Ovary (tissue), 9 donors: ENCODE measurements around the gene FOXP1. TPM values are rescaled to one million over a fixed set of nuclear protein-coding genes. Genes with fewer than 3 reads are reported as not detected.

Experiments used
- DNase-seq, 5 donors: peaks; one replicate each; pipeline ENCODE4 v3.0.0-alpha.2; 2019 to 2020
- H3K27ac ChIP-seq, 2 donors: fragments of 200-600 bp; one replicate each; pipeline versions ENCODE4 v1.5.1 to v1.8.0; 2019 to 2022
- H3K27me3 ChIP-seq: fragments of 200-600 bp; one replicate; pipeline ENCODE4 v1.8.0; 2022
- H3K36me3 ChIP-seq: fragments of 200-600 bp; sonication (generic); one replicate; pipeline ENCODE4 v1.5.1; 2019
- H3K4me1 ChIP-seq: one replicate; pipeline ENCODE4 v1.8.1; 2013; ENCODE audit warnings: mild to moderate bottlenecking, moderate library complexity; ENCODE audit not compliant: insufficient read depth
- H3K4me3 ChIP-seq: fragments of 200-600 bp; sonication (generic); one replicate; pipeline ENCODE4 v1.5.1; 2017
- H3K9me3 ChIP-seq, 2 donors: fragments of 200-600 bp in 1 of 2; sonication (generic) in 1 of 2; one replicate each; pipeline versions ENCODE4 v1.5.1 to v1.8.1; 2013 to 2019; ENCODE audit warnings: mild to moderate bottlenecking in 1 of 2, moderate library complexity in 1 of 2
- CTCF ChIP-seq, 3 donors: fragments of 450-650 bp in 2 of 3; fragments of 200-600 bp in 1 of 3; IDR thresholded peaks; one replicate each; pipeline versions ENCODE4 v1.5.1 to v1.8.0; 2016 to 2022; ENCODE audit warnings: antibody characterized with exemption in 3 of 3, mild to moderate bottlenecking in 1 of 3
- EP300 ChIP-seq: sonication (generic); formaldehyde crosslinking; IDR thresholded peaks from one replicate; pipeline ENCODE4 v1.6.1; 2017; ENCODE audit warnings: antibody characterized with exemption
- POLR2A ChIP-seq: fragments of 450-650 bp; IDR thresholded peaks from one replicate; pipeline ENCODE4 v1.6.1; 2017; ENCODE audit warnings: antibody characterized with exemption, mild to moderate bottlenecking, moderate library complexity
- WGBS, 3 donors: extraction: QIAGEN DNeasy Blood & Tissue Kit in 1 of 3; methylation state at CpG; one replicate each; pipeline versions ENCODE4 v1.1.5 to v1.1.7; 2013 to 2017; 5-methylcytosine and 5-hydroxymethylcytosine counted together
- intact Hi-C, 4 donors: fragments of 100-400 bp; cut with DNase I; formaldehyde crosslinking; loops; one replicate each; pipeline versions ENCODE4 v1.11.0 to v1.15.1; 2022 to 2023
- polyA plus RNA-seq, 2 donors: library from polyadenylated mRNA; stranded (reverse); fragments of 200-250 nt in 1 of 2; fragments of 350-450 nt in 1 of 2; fragmentation: Illumina TruSeq in 1 of 2; extraction: RNeasy Lipid Tissue Mini Kit (QIAGEN cat#74804) in 1 of 2; gene quantifications; one replicate each; pipeline ENCODE4 v1.2.3, GENCODE V29; 2013 to 2014
- total RNA-seq, 7 donors: library from RNA; depleted of rRNA in 2 of 7; stranded (reverse); fragments of >200 nt in 2 of 7; fragmentation: NEBNext Ultra II Directional in 3 of 7; extraction: Animal tissue kit (Norgen Biotek cat#: 25700) in 3 of 7; gene quantifications; one replicate each; pipeline versions ENCODE4 v1.1.0 to v1.2.4, GENCODE V29; 2016 to 2023
- donor health status: DM: no; HTN: no; CAD: no; lungs with moderate emphysema.
- donor health status: DM: no; HTN: no; CAD: no.
- donor health status: Bipolar disorder and iron deficiency.
- donor health status: DM: yes; HTN: yes; CAD: no.
- donor health status: DM: no; HTN: no; CAD: no.
- donor health status: DM: yes; HTN: yes; CAD: no.

Gene FOXP1
- total and polyA plus RNA-seq, 9 donors = 31.7 to 126 (median 114) TPM

DNA sequence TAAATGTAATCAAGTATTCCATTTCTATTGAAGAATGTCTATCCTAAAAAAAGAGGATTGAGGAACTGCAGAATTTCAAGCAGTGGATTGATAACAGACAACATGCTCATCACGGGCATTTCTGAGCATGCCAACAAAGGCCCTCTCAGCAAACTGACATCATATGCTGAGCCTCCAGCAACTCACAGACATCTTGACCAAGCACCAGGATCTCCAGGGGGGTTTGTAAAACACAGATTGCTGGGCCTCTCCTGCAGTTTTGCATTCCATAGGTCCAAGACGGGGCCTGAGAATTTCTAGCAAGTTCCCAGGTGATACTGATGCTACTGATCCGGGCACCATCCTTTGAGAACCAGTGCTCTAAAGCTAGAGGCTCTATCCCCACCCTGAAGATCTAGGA is 85.0 kb downstream of the FOXP1 start:
- H3K4me1 ChIP-seq = peaks cover 17% of the 10 kb centered on the region
- no peak overlapping the region for H3K27ac ChIP-seq
- DNase-seq = no peak
- no peak overlapping the region for H3K4me3 ChIP-seq
- TF ChIP-seq CTCF (IDR thresholded peaks at IDR 0.05) = no peak
- TF ChIP-seq EP300 = no peak
- no peak for TF ChIP-seq POLR2A
- WGBS, 3 donors = 80 to 89% (median 85%) methylated on average over 3 of the region's 3 CpGs
- no peaks in the 10 kb centered on the region for H3K36me3 ChIP-seq
- intact Hi-C loops = no loop called here
- no peaks in the 10 kb centered on the region for H3K9me3 ChIP-seq
- H3K27me3 ChIP-seq = no peaks in the 10 kb centered on the region

GRCh38 chr3:71497971-71498444 is 85.5 kb downstream of the FOXP1 start:
- Histone ChIP-seq H3K27me3 (no peaks in the 10 kb centered on the region), H3K4me1 (peaks cover 17% of the 10 kb centered on the region), H3K36me3 (no peaks in the 10 kb centered on the region), H3K4me3 (no peak overlapping the region), H3K9me3 (no peaks in the 10 kb centered on the region), H3K27ac (no peak overlapping the region)
- TF ChIP-seq POLR2A (no peak), CTCF (IDR thresholded peaks at IDR 0.05) (no peak), EP300 (no peak)
- DNase-seq = no peak
- 62 to 75% (median 71%) methylated on average over 5 of the region's 5 CpGs for WGBS, 3 donors
- intact Hi-C loops = no loop called here

GRCh38 chr3:71497367-71497897 is 86.1 kb downstream of the FOXP1 start:
- no peak overlapping the region for H3K4me3 ChIP-seq
- 11 to 44% (median 31%) methylated on average over 1 of the region's 1 CpG for WGBS, 3 donors
- H3K4me1 ChIP-seq = peaks cover 15% of the 10 kb centered on the region
- TF ChIP-seq CTCF (IDR thresholded peaks at IDR 0.05) = no peak
- TF ChIP-seq POLR2A = no peak
- no peak for TF ChIP-seq EP300
- H3K9me3 ChIP-seq = no peaks in the 10 kb centered on the region
- intact Hi-C loops = no loop called here
- H3K27ac ChIP-seq = no peak overlapping the region
- no peaks in the 10 kb centered on the region for H3K27me3 ChIP-seq
- DNase-seq = no peak
- no peaks in the 10 kb centered on the region for H3K36me3 ChIP-seq

DNA sequence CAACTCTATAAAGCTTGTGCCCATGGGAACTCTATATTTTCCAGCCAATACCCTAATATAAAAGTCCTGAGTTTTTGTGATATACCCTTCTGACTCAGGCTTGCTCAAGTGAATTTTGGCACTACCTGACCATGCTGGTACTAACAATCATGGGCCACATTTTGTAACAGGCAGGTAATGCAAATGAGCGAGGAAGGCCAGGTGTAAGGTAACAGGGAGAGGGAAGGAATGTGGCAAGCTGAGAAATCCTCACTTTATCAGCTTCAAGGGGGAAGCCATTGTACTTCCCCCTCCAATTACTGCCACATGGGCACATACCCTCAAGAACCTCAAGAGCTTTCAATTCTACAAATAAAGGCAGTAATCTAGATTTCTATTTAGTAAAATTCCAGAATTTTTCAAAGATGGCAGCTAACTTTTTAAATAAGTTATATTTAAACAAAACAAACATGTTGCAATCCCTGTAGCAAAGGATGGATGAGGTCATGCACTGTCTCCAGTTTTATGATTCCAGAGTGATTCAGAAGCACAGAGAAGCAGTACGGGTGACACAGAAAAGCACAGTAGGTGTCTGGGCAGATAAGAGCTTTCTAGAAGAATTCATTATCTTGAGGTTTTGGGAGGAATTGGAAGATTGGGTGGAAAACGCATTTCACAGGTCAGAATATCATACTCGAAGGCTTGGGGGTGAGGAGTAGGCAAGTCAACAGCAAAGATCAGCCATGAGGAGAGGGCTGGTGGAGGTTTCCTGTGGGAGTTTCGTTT is 87.6 kb downstream of the FOXP1 start:
- TF ChIP-seq EP300 = no peak
- TF ChIP-seq CTCF (IDR thresholded peaks at IDR 0.05) = no peak
- no peak for TF ChIP-seq POLR2A
- H3K4me3 ChIP-seq = peak overlapping the region; percentile 15
- H3K36me3 ChIP-seq = no peaks in the 10 kb centered on the region
- peak overlapping the region in 1 of 2 donors; percentile 22 for H3K27ac ChIP-seq
- no peaks in the 10 kb centered on the region for H3K9me3 ChIP-seq
- no peak for DNase-seq
- H3K27me3 ChIP-seq = no peaks in the 10 kb centered on the region
- 56 to 72% (median 64%) methylated on average over 5 of the region's 5 CpGs for WGBS, 3 donors
- intact Hi-C loops = no loop called here
- peaks cover 15% of the 10 kb centered on the region for H3K4me1 ChIP-seq
